Ovary (tissue), 3 donors: ENCODE data around the gene RCN2.

Experiments
- EP300 ChIP-seq: sonication (generic); formaldehyde crosslinking; IDR thresholded peaks from one replicate; pipeline ENCODE4 v1.6.1; 2017; ENCODE audit warnings: antibody characterized with exemption
- POLR2A ChIP-seq: fragments of 450-650 bp; IDR thresholded peaks from one replicate; pipeline ENCODE4 v1.6.1; 2017; ENCODE audit warnings: antibody characterized with exemption, mild to moderate bottlenecking, moderate library complexity
- TF ChIP-seq, protein P1 (sequence below), 3 donors: fragments of 450-650 bp in 2 of 3; fragments of 200-600 bp in 1 of 3; IDR thresholded peaks; one replicate each; pipeline versions ENCODE4 v1.5.1 to v1.8.0; 2016 to 2022; ENCODE audit warnings: antibody characterized with exemption in 3 of 3, mild to moderate bottlenecking in 1 of 3
- donor health status: DM: no; HTN: no; CAD: no.

DNA sequence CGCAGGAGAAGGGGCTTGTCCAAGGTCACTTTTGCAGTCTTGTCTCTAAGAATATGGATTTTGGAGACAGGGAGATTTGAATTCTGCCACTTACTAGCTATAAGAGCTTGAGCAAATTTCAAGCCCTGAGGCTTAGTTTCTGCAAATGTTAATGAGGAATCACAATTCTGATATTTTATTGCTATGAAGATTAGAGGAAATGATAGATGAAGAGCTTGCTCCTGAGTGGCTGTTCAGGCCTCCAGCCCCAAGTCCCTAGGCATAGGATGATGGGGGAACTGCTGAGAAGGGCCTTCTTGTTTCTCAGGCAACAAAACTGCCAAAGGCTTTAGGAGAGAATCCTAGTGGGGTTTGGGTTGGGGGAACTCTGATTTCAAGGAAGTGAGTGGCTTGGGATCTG is 44.6 kb downstream of the RCN2 start:
- TF ChIP-seq, protein P1, sequence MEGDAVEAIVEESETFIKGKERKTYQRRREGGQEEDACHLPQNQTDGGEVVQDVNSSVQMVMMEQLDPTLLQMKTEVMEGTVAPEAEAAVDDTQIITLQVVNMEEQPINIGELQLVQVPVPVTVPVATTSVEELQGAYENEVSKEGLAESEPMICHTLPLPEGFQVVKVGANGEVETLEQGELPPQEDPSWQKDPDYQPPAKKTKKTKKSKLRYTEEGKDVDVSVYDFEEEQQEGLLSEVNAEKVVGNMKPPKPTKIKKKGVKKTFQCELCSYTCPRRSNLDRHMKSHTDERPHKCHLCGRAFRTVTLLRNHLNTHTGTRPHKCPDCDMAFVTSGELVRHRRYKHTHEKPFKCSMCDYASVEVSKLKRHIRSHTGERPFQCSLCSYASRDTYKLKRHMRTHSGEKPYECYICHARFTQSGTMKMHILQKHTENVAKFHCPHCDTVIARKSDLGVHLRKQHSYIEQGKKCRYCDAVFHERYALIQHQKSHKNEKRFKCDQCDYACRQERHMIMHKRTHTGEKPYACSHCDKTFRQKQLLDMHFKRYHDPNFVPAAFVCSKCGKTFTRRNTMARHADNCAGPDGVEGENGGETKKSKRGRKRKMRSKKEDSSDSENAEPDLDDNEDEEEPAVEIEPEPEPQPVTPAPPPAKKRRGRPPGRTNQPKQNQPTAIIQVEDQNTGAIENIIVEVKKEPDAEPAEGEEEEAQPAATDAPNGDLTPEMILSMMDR (IDR thresholded peaks at IDR 0.05) = no peak
- TF ChIP-seq EP300 (no peak), POLR2A (no peak)
